K562 (cell line): ENCODE results near the gene MIEF1. TPM values are rescaled to one million over a fixed set of nuclear protein-coding genes. Genes with fewer than 3 reads are reported as not detected.
A peak's percentile ranks its signal among the peaks of the same experiment; 100 is the strongest.

Source experiments
- CBFB ChIP-seq: sonication (generic); formaldehyde crosslinking; IDR thresholded peaks from 2 replicates; pipeline ENCODE4 v1.4.0; 2020; ENCODE audit warnings: mild to moderate bottlenecking, missing genetic modification reagents
- ERF ChIP-seq: fragments of 450-650 bp; formaldehyde crosslinking; IDR thresholded peaks from 2 replicates; pipeline ENCODE4 v1.4.0; 2020; ENCODE audit warnings: mild to moderate bottlenecking, mixed read lengths
- HCFC1 ChIP-seq: IDR thresholded peaks from 2 replicates; pipeline ENCODE4 v1.6.1; 2012; ENCODE audit warnings: low read depth, low read length, improper control_type of control experiment
- JUNB ChIP-seq: fragments of 450-650 bp; formaldehyde crosslinking; conservative IDR thresholded peaks from 2 replicates; pipeline ENCODE4 v1.4.0; 2020; ENCODE audit warnings: mild to moderate bottlenecking
- NCOA1 ChIP-seq: fragments of 450-650 bp; IDR thresholded peaks from 2 replicates; pipeline ENCODE4 v1.6.1; 2016; ENCODE audit warnings: low read depth
- NEUROD1 ChIP-seq: fragments of 150-350 bp; IDR thresholded peaks from 2 replicates; pipeline ENCODE4 v1.6.1; 2014; ENCODE audit warnings: borderline replicate concordance, low read length, low read depth; ENCODE audit not compliant: partially characterized antibody
- REST ChIP-seq, 2 experiments: fragments of 450-650 bp; formaldehyde crosslinking in 1 of 2; IDR thresholded peaks; 2 replicates each; pipeline versions ENCODE4 v1.4.0 to v1.6.1; 2014 to 2020; ENCODE audit warnings: mild to moderate bottlenecking in 2 of 2, borderline replicate concordance in 1 of 2, low read depth in 1 of 2
- RNF2 ChIP-seq: sonication (generic); IDR thresholded peaks from 2 replicates; pipeline ENCODE4 v1.6.1; 2016
- TAF7 ChIP-seq: fragments of 450-650 bp; IDR thresholded peaks from 2 replicates; pipeline ENCODE4 v1.6.1; 2016; ENCODE audit warnings: missing genetic modification characterization, missing compliant biosample characterization
- TARDBP ChIP-seq: fragments of 450-650 bp; IDR thresholded peaks from 2 replicates; pipeline ENCODE4 v1.6.1; 2016
- TCF7L2 ChIP-seq: fragments of 150-350 bp; IDR thresholded peaks from 2 replicates; pipeline ENCODE4 v1.6.1; 2016; ENCODE audit warnings: low read depth, mild to moderate bottlenecking, low read length, moderate library complexity
- TEAD1 ChIP-seq, 2 experiments: fragments of 450-650 bp in 1 of 2; sonication (generic) in 1 of 2; formaldehyde crosslinking; IDR thresholded peaks; 2 replicates each; pipeline versions ENCODE4 v1.4.0 to v1.8.0; 2020 to 2022; ENCODE audit warnings: mild to moderate bottlenecking in 2 of 2, missing genetic modification reagents in 1 of 2
- ZBTB7A ChIP-seq: IDR thresholded peaks from 2 replicates; pipeline ENCODE4 v1.6.1; 2011; ENCODE audit warnings: low read depth, mild to moderate bottlenecking, low read length, moderate library complexity, borderline replicate concordance; ENCODE audit not compliant: control insufficient read depth
- ZNF717 ChIP-seq: fragments of 250-450 bp; sonication (Bioruptor Pico); IDR thresholded peaks from 2 replicates; pipeline ENCODE4 v1.5.0; 2021
- ZNF785 ChIP-seq: fragments of 250-450 bp; sonication (Bioruptor Pico); IDR thresholded peaks from 2 replicates; pipeline ENCODE4 v1.4.0; 2020; ENCODE audit warnings: mild to moderate bottlenecking
- polyA plus RNA-seq, 8 experiments: library from polyadenylated mRNA; depleted of rRNA in 4 of 8; stranded (reverse) in 5 of 8; unstranded in 3 of 8; fragments of >200 nt; fragmentation: Nextera tagmentation in 2 of 8; fragmentation: Illumina TruSeq in 1 of 8; extraction: Ambion mirVana in 2 of 8; extraction: Trizol in 1 of 8; gene quantifications; 2 replicates each; pipeline versions ENCODE4 v1.2.1 to v1.2.3, GENCODE V29; 2011 to 2014; ENCODE audit warnings: inconsistent platforms in 1 of 8, missing spikeins in 1 of 8
- total RNA-seq, 7 experiments: library from RNA; depleted of rRNA in 6 of 7; stranded (reverse); fragments of >200 nt in 6 of 7; fragmentation: Illumina TruSeq in 2 of 7; extraction: Trizol in 2 of 7; gene quantifications; 2 replicates each; pipeline versions ENCODE4 v1.2.1 to v1.2.3, GENCODE V29; 2011 to 2021; ENCODE audit warnings: low replicate concordance in 1 of 7
- TF ChIP-seq, protein P1 (sequence below): fragments of 250-450 bp; sonication (Bioruptor Pico); IDR thresholded peaks from 2 replicates; pipeline ENCODE4 v1.5.0; 2020; ENCODE audit warnings: mild to moderate bottlenecking, borderline replicate concordance

Gene MIEF1
- total and polyA plus RNA-seq, 9 of the 15 experiments (the other 6 are each of a cell fraction or from before 2014, with no cell fraction given): 10.9 to 51.8 (median 25.5) TPM

GRCh38 chr22:39522567-39523300, 20.6 kb downstream of the MIEF1 start (continued):
- TF ChIP-seq NEUROD1 (no peak), TCF7L2 (no peak), HCFC1 (no peak), ERF (CRISPR knock-in tag) (peak; percentile 93), REST (IDR thresholded peaks at IDR 0.05; ENCODE audit: borderline replicate concordance) (no peak), REST (CRISPR knock-in tag; IDR thresholded peaks at IDR 0.05; ENCODE audit: low read depth) (no peak), TAF7 (tag) (no peak), CBFB (no peak), ZBTB7A (no peak), TARDBP (no peak), ZNF717 (CRISPR knock-in tag) (no peak), JUNB (CRISPR knock-in tag) (no peak), TEAD1 (CRISPR knock-in tag; IDR thresholded peaks at IDR 0.05) (peak in 1 of 2 experiments; percentile 28; a peak in 1 of 4 replicates), NCOA1 (no peak), RNF2 (no peak), ZNF785 (CRISPR knock-in tag) (no peak)
- TF ChIP-seq, protein P1, sequence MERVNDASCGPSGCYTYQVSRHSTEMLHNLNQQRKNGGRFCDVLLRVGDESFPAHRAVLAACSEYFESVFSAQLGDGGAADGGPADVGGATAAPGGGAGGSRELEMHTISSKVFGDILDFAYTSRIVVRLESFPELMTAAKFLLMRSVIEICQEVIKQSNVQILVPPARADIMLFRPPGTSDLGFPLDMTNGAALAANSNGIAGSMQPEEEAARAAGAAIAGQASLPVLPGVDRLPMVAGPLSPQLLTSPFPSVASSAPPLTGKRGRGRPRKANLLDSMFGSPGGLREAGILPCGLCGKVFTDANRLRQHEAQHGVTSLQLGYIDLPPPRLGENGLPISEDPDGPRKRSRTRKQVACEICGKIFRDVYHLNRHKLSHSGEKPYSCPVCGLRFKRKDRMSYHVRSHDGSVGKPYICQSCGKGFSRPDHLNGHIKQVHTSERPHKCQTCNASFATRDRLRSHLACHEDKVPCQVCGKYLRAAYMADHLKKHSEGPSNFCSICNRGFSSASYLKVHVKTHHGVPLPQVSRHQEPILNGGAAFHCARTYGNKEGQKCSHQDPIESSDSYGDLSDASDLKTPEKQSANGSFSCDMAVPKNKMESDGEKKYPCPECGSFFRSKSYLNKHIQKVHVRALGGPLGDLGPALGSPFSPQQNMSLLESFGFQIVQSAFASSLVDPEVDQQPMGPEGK (CRISPR knock-in tag): peak; percentile 80; the same call in 1 of the 2 replicates
